ENCODE results near the gene COL1A2. TPM values are rescaled to one million over a fixed set of nuclear protein-coding genes. Genes with fewer than 3 reads are reported as not detected.

The COL1A2 gene
- total and polyA plus RNA-seq, 2 donors (not counting 1 experiment from before 2014, with no cell fraction given) = 0.46 to 0.47 TPM

- Histone ChIP-seq H4K20me1 (ENCODE audit: control insufficient read depth, insufficient read depth, low read length, poor library complexity, severe bottlenecking) (no peaks in the 10 kb centered on the region), H3K4me1 (ENCODE audit: control insufficient read depth in 2 of 2, insufficient read depth in 2 of 2, low read length in 2 of 2) (peaks cover 16 to 19% of the 10 kb centered on the region in 2 donors), H3K79me2 (ENCODE audit: control insufficient read depth, insufficient read depth, low read length) (no peaks in the 10 kb centered on the region), H3K36me3 (replicated peaks in 1 of 2; ENCODE audit: control extremely low read depth in 1 of 2, control insufficient read depth in 1 of 2, extremely low read depth in 1 of 2, insufficient read depth in 2 of 2, low read length in 1 of 2) (no peaks in the 10 kb centered on the region), H3K9ac (ENCODE audit: low read length) (no peak overlapping the region), H2AFZ (ENCODE audit: insufficient read depth, low read depth, low read length, poor library complexity, severe bottlenecking) (no peak overlapping the region), H3K9me3 (ENCODE audit: control extremely low read depth in 1 of 3, control insufficient read depth in 2 of 3, insufficient read depth in 1 of 3, low read length in 2 of 3) (no peaks in the 10 kb centered on the region), H3K27me3 (replicated peaks in 1 of 4; ENCODE audit: control extremely low read depth in 1 of 4, control insufficient read depth in 3 of 4, insufficient read depth in 4 of 4, low read length in 3 of 4) (no peaks in the 10 kb centered on the region), H3K4me2 (replicated peaks; ENCODE audit: low read depth, low read length, poor library complexity, severe bottlenecking) (no peak overlapping the region), H3K27ac (ENCODE audit: low read length in 2 of 2) (no peak overlapping the region), H3K4me3 (ENCODE audit: control extremely low read depth in 1 of 5, extremely low read depth in 1 of 5, insufficient read depth in 1 of 5, low read depth in 2 of 5, low read length in 4 of 5) (no peak overlapping the region)
- no peak overlapping the region for H3K27ac Mint-ChIP-seq
- no peak for TF ChIP-seq EZH2 (IDR thresholded peaks at IDR 0.05; ENCODE audit: borderline replicate concordance, insufficient read depth, low read depth, low read length, poor library complexity, severe bottlenecking)
- no peak for TF ChIP-seq CTCF (IDR thresholded peaks at IDR 0.05)
- ChIA-PET CTCF (interaction anchor here (0.7 kb wide), 1 partner anchor 9 kb away, joined by 5 read pairs; no protein-coding TSS in a partner anchor), POLR2A (no interaction called here)
- H3K27me3 Mint-ChIP-seq = peaks cover 5% of the 10 kb centered on the region
- H3K4me1 Mint-ChIP-seq = peaks cover 28% of the 10 kb centered on the region
- no peak for DNase-seq
- no peak overlapping the region for H3K4me3 Mint-ChIP-seq
- intact Hi-C loops (cut with micrococcal nuclease) = loop anchor here (5.0 kb wide), 1 partner anchor 303 kb away; no protein-coding TSS in a partner anchor
- ATAC-seq (ENCODE audit: low read depth) = no peak
- H3K9me3 Mint-ChIP-seq (ENCODE audit: insufficient read depth) = no peaks in the 10 kb centered on the region
These were observed 39.7 kb upstream of the COL1A2 start for GRCh38 chr7:94354953-94355352.

- Mint-ChIP-seq H3K27ac (no peak overlapping the region), H3K4me1 (peaks cover 28% of the 10 kb centered on the region), H3K9me3 (ENCODE audit: insufficient read depth) (no peaks in the 10 kb centered on the region), H3K4me3 (no peak overlapping the region), H3K27me3 (peaks cover 5% of the 10 kb centered on the region)
- ChIA-PET CTCF (no interaction called here), POLR2A (no interaction called here)
- H3K4me2 ChIP-seq (replicated peaks; ENCODE audit: low read depth, low read length, poor library complexity, severe bottlenecking) = no peak overlapping the region
- no peak overlapping the region for H3K4me3 ChIP-seq (ENCODE audit: control extremely low read depth in 1 of 5, extremely low read depth in 1 of 5, insufficient read depth in 1 of 5, low read depth in 2 of 5, low read length in 4 of 5)
- H3K36me3 ChIP-seq (replicated peaks in 1 of 2; ENCODE audit: control extremely low read depth in 1 of 2, control insufficient read depth in 1 of 2, extremely low read depth in 1 of 2, insufficient read depth in 2 of 2, low read length in 1 of 2) = no peaks in the 10 kb centered on the region
- no peak for DNase-seq
- intact Hi-C loops (cut with micrococcal nuclease) = no loop called here
- H3K27ac ChIP-seq (ENCODE audit: low read length in 2 of 2) = no peak overlapping the region
- WGBS (ENCODE audit: insufficient coverage) = 97% methylated on average over 3 of the region's 7 CpGs
- no peaks in the 10 kb centered on the region for H3K27me3 ChIP-seq (replicated peaks in 1 of 4; ENCODE audit: control extremely low read depth in 1 of 4, control insufficient read depth in 3 of 4, insufficient read depth in 4 of 4, low read length in 3 of 4)
- H3K9ac ChIP-seq (ENCODE audit: low read length) = no peak overlapping the region
- H4K20me1 ChIP-seq (ENCODE audit: control insufficient read depth, insufficient read depth, low read length, poor library complexity, severe bottlenecking) = no peaks in the 10 kb centered on the region
- no peaks in the 10 kb centered on the region for H3K79me2 ChIP-seq (ENCODE audit: control insufficient read depth, insufficient read depth, low read length)
- ATAC-seq (ENCODE audit: low read depth) = no peak
- no peaks in the 10 kb centered on the region for H3K9me3 ChIP-seq (ENCODE audit: control extremely low read depth in 1 of 3, control insufficient read depth in 2 of 3, insufficient read depth in 1 of 3, low read length in 2 of 3)
- peaks cover 16 to 19% of the 10 kb centered on the region in 2 donors for H3K4me1 ChIP-seq (ENCODE audit: control insufficient read depth in 2 of 2, insufficient read depth in 2 of 2, low read length in 2 of 2)
- no peak for TF ChIP-seq CTCF (IDR thresholded peaks at IDR 0.05)
- TF ChIP-seq EZH2 (IDR thresholded peaks at IDR 0.05; ENCODE audit: borderline replicate concordance, insufficient read depth, low read depth, low read length, poor library complexity, severe bottlenecking) = no peak
- H2AFZ ChIP-seq (ENCODE audit: insufficient read depth, low read depth, low read length, poor library complexity, severe bottlenecking) = no peak overlapping the region
These were observed 39.2 kb upstream of the COL1A2 start for GRCh38 chr7:94355454-94355853.
